T-helper 2 cell treated with Interferon-gamma antibody and Interleukin-4, amounts not matched to agents 5 μg/mL and 100 μg/mL, for 36 hours (primary cell): Measurements from ENCODE around the gene UBE2E3.
"Not testable (repeated sequence)": the region's sequence is repeated elsewhere in the genome, so short reads cannot be mapped to it uniquely, and the experiment has no call there.

Source experiments
- DNase-seq: peaks from one replicate; pipeline ENCODE4 v3.0.0; 2021; ENCODE audit warnings: low spot score
- H3K27ac Mint-ChIP-seq: one replicate; pipeline ENCODE4 v1.8.0; 2021; ENCODE audit warnings: mild to moderate bottlenecking, mixed read lengths
- H3K27me3 Mint-ChIP-seq: one replicate; pipeline ENCODE4 v1.8.0; 2021; ENCODE audit warnings: low read depth, mixed read lengths
- H3K36me3 Mint-ChIP-seq: one replicate; pipeline ENCODE4 v1.8.0; 2021; ENCODE audit warnings: low read depth, mixed read lengths
- H3K4me1 Mint-ChIP-seq: one replicate; pipeline ENCODE4 v1.8.0; 2021; ENCODE audit warnings: low read depth, mixed read lengths
- H3K4me3 Mint-ChIP-seq: one replicate; pipeline ENCODE4 v1.8.0; 2022; ENCODE audit warnings: mild to moderate bottlenecking, moderate library complexity, mixed read lengths
- H3K9me3 Mint-ChIP-seq: one replicate; pipeline ENCODE4 v1.8.0; 2021; ENCODE audit warnings: mixed read lengths

Gene UBE2E3

DNA sequence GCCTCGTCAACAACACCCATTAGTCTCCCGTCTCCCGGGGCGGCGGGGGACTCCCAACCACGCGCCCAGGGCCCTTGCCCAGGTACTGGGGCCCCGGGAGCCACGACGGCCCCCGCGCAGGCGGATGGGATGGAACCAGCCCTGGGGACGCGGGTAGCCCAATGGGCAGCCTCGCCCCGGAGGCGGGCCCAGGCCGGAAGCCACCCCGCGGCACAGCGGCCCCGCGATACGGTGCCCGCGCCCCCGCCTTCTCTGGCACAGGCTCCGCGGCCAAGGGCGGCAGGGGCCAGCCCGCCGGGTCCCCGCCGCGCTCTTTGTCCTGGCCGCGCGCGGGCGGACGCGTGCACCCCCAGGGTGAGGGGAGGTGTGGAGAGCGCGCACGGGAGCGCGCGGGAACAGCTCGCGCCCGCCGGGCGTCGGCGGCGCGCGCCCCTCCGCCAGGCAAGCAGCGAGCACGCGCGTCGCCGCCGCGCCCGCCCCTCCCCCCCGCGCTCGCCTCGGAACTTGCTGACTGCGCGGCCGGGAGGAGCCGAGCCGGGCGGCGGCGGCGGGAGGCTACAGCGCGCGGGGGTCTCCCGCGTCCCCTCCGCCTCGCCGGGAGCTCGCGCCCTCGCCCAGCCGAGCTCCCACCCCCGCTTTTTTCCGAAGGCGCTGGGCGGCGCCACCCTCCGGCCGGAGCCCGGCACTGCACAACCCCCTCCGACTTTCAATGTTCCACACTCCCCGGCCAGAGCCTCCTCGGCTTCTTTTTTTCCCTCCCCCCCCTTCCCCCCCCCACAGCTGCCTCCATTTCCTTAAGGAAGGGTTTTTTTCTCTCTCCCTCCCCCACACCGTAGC, at the start of gene UBE2E3:
Gene UBE2E3 (plus strand): TSS at position 500 of the 837 bp plus-strand sequence. CDS start 1,438 bp downstream, outside the sequence.
- no peaks in the 10 kb centered on the region for H3K9me3 Mint-ChIP-seq
- H3K36me3 Mint-ChIP-seq: peaks cover 13% of the 10 kb centered on the region
- H3K27me3 Mint-ChIP-seq: peaks cover 41% of the 10 kb centered on the region
- DNase-seq: peak; percentile 81
- peak within 1 kb of the TSS; percentile 95 for H3K27ac Mint-ChIP-seq
- H3K4me3 Mint-ChIP-seq: peak within 1 kb of the TSS; percentile 99
- peaks cover 35% of the 10 kb centered on the region for H3K4me1 Mint-ChIP-seq

DNA sequence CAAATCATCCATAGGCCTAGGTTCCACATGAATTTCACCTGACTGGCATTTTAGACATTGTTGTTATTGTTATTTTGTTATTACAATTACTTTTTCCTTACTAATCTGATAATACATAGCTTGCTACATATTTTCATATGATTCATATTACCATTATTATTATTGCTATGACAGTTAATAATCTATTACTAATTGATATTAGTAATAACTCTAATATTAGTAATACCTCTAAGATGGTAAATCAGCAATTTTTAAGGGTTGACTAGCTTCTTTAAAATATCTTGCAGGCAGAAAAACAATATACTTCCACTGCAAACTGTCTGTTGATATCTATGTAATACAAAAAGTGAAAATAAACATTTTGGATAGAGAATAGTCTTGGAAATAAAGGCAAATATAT, 48.6 kb upstream of the UBE2E3 start:
- DNase-seq: no peak
- Mint-ChIP-seq H3K27me3 (peaks cover 6% of the 10 kb centered on the region), H3K36me3 (no peaks in the 10 kb centered on the region), H3K9me3 (no peaks in the 10 kb centered on the region), H3K4me1 (no peaks in the 10 kb centered on the region), H3K27ac (no peak overlapping the region), H3K4me3 (no peak overlapping the region)

DNA sequence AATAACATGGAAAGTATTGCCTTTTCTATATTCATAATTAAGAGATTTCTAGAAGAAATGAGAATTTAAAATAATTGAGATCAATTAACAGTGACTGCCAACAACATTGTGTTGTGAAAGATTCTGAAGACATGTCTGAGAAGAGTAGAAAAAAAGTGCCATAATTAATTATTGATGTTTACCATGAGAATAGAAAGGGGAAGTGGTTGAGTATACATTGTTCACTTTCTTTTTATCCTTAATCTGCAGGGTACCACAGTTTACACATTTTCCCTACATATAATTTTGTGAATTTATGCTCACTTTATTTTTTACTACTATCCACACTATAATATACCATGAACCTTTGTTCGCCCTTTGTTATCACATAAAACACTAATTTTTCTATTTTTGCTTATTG, 47.1 kb upstream of the UBE2E3 start:
- Mint-ChIP-seq H3K4me3 (no peak overlapping the region), H3K27me3 (peaks cover 6% of the 10 kb centered on the region), H3K4me1 (peaks cover 8% of the 10 kb centered on the region), H3K9me3 (no peaks in the 10 kb centered on the region), H3K27ac (no peak overlapping the region), H3K36me3 (no peaks in the 10 kb centered on the region)
- no peak for DNase-seq

DNA sequence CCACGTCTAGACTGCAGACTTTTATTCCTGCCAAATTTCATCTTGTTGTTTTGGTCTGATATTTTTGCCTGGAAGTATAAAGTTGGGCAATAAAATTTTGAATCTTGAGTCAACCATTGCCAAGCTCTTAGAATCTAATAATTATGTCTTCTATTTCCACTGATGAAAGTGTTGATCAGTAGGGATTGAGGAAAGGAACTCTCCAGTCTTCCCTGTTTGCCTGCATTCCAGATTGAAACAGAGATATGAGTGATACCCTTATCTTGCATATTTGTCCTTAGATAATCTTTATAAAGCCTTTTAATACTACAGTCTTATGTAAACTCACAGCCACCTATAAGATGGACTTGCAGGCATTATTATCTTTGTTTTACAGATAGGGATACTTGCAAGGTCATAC, 45.5 kb upstream of the UBE2E3 start:
- H3K4me3 Mint-ChIP-seq: no peak overlapping the region

DNA sequence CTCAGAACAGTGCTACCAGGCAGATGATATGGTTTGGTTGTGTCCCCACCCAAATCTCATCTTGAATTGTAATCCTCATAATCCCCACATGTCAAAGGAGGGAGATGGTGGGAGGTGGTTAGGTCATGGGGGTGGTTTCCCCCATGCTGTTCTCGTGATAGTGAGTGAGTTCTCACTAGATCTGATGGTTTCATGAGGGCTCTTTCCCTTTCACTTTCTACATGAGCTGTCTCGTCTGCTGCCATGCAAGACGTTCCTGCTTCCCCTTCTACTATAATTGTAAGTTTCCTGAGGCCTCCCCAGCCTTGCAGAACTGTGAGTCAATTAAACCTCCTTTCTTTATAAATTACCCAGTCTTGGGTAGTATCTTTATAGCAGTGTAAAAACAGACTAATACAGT, 42.9 kb upstream of the UBE2E3 start:
- not testable (repeated sequence) for H3K4me1 Mint-ChIP-seq, H3K27ac Mint-ChIP-seq, H3K36me3 Mint-ChIP-seq, H3K4me3 Mint-ChIP-seq, H3K9me3 Mint-ChIP-seq, H3K27me3 Mint-ChIP-seq
- DNase-seq: peak; percentile 18

More for the DNA sequence above, 45.5 kb upstream of the UBE2E3 start:
- Mint-ChIP-seq H3K27me3 (peaks cover 6% of the 10 kb centered on the region), H3K36me3 (no peaks in the 10 kb centered on the region), H3K27ac (no peak overlapping the region), H3K4me1 (peaks cover 8% of the 10 kb centered on the region), H3K9me3 (no peaks in the 10 kb centered on the region)
- no peak for DNase-seq

DNA sequence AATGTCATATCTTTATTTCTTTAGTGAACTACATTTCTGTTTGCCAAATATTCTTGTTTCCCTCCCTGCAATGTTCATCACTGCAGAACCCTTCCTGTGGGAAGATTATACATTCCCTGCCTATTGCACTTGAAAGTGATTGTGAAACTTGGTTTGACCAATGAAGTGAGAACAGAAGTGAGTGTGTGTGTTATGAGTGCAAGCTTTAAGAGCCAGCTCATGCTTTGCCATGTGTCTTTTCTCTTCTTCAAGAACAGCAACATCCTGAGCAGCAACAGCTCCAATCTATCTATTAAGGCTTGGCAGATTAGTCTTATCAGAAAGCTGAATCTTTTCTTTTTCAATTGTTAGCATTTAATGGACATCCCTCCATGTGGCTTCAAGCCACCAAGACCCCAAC, 42.0 kb upstream of the UBE2E3 start:
- Mint-ChIP-seq H3K27me3 (peaks cover 6% of the 10 kb centered on the region), H3K9me3 (no peaks in the 10 kb centered on the region), H3K4me3 (no peak overlapping the region), H3K36me3 (no peaks in the 10 kb centered on the region), H3K27ac (no peak overlapping the region), H3K4me1 (peaks cover 8% of the 10 kb centered on the region)
- no peak for DNase-seq

DNA sequence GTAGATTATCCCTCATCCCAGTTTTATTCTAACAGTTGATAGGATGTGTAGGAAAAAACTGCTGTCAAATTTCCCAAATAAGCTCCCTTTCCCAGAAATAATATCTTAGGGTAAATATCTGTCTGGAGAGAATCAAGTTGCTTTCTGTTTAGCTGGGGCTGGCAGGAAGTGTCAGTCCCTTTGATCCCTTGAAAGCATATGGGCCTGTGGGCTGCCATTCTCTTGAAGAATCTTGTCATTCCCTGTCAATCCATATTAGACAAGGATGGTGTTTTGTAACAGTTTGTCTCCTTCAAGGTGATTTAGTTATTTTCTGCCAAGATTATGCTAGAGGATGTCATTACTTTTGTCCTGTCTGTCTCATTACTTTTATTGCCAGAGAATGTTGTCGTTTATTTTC, 37.1 kb upstream of the UBE2E3 start:
- H3K4me1 Mint-ChIP-seq: no peaks in the 10 kb centered on the region
- H3K27ac Mint-ChIP-seq: no peak overlapping the region
- peaks cover 13% of the 10 kb centered on the region for H3K27me3 Mint-ChIP-seq

DNA sequence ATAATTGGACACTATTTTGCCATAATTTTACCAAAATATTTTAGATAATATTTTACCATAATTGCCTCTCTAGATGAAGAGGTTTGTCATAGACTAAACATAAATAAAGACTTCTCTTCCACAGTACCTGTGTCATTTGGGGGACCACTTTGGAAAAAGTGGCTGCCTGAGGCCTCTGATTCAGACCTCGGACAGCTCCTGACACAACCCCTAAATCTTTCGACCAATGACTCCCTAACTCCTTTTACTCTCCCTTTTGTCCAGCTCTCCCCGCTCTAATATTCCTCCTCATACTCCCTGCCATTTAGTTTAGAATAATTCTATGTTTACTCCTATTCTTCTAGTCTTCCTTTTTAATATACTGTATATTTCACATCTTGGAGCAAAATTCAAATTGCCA, 36.0 kb upstream of the UBE2E3 start:
- Mint-ChIP-seq H3K9me3 (no peaks in the 10 kb centered on the region), H3K27ac (no peak overlapping the region), H3K36me3 (no peaks in the 10 kb centered on the region), H3K27me3 (peaks cover 14% of the 10 kb centered on the region), H3K4me3 (no peak overlapping the region), H3K4me1 (no peaks in the 10 kb centered on the region)
- no peak for DNase-seq

More for the DNA sequence above, 37.1 kb upstream of the UBE2E3 start:
- Mint-ChIP-seq H3K4me3 (no peak overlapping the region), H3K9me3 (no peaks in the 10 kb centered on the region), H3K36me3 (no peaks in the 10 kb centered on the region)
- DNase-seq: no peak

DNA sequence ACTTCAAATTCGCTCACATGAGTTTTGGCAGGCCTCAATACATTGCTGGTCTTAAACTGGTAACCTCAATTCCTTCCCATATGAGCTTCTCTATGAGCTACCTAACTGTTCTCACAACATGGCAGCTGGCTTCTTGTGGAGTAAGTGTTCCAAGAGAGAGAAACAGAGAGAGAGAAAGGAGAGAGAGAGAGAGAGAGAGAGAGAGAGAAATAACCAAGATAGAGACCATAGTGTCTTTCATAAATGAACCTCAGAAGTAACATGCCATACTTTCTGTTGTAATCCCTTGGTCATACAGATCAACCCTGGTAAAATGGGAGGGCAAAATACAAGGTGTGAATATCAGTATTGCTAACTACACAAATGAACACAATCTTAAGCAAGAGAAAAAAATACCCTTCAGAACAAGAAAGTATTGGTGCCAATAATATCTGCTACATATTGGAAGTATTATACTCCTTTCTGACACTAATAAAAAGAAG, 33.2 kb upstream of the UBE2E3 start:
- Mint-ChIP-seq H3K4me3 (no peak overlapping the region), H3K9me3 (no peaks in the 10 kb centered on the region), H3K4me1 (peaks cover 3% of the 10 kb centered on the region), H3K36me3 (no peaks in the 10 kb centered on the region), H3K27me3 (peaks cover 26% of the 10 kb centered on the region), H3K27ac (no peak overlapping the region)
- no peak for DNase-seq

DNA sequence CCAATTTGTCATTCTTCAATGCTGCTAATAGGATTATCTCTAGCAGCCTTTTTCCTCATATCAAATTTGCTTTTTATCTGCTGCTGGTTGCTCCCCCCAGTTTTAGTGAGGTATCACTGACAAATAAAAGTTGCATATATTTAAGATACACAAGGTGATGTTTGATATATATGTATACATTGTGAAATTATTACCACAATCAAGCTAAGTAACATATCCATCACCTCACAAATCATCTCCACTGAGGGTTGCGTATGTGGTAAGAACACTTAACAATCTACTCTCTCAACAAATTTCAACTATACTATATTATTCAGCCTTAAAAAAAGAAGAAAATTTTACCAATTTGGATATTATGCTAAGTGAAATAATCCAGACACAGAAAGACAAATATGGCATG, 30.5 kb upstream of the UBE2E3 start:
- Mint-ChIP-seq H3K27me3 (peaks cover 29% of the 10 kb centered on the region), H3K4me3 (no peak overlapping the region), H3K9me3 (no peaks in the 10 kb centered on the region)

DNA sequence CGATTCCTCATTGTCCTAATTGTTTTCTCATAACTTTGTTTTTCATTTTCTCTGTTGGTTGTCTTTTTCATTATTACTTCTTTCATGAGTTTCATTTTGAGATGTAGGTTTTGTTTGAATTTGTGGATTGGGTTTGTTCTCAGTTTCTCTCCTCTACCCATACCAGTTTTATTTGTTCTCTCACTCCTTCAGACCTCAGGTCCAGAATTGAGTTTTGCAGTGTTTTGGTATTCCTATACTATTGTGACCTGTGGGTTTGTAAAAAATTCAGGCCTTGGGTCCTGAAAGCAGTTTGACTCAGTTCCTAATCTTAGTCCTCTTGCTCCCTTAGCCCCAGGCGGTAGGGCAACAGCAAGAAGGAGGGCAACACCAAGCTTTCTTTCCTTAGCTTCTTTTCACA, 28.3 kb upstream of the UBE2E3 start:
- Mint-ChIP-seq H3K4me1 (peaks cover 6% of the 10 kb centered on the region), H3K27me3 (peaks cover 30% of the 10 kb centered on the region), H3K27ac (no peak overlapping the region)

More for the DNA sequence above, 30.5 kb upstream of the UBE2E3 start:
- DNase-seq: no peak
- H3K36me3 Mint-ChIP-seq: no peaks in the 10 kb centered on the region
- peaks cover 6% of the 10 kb centered on the region for H3K4me1 Mint-ChIP-seq
- no peak overlapping the region for H3K27ac Mint-ChIP-seq

DNA sequence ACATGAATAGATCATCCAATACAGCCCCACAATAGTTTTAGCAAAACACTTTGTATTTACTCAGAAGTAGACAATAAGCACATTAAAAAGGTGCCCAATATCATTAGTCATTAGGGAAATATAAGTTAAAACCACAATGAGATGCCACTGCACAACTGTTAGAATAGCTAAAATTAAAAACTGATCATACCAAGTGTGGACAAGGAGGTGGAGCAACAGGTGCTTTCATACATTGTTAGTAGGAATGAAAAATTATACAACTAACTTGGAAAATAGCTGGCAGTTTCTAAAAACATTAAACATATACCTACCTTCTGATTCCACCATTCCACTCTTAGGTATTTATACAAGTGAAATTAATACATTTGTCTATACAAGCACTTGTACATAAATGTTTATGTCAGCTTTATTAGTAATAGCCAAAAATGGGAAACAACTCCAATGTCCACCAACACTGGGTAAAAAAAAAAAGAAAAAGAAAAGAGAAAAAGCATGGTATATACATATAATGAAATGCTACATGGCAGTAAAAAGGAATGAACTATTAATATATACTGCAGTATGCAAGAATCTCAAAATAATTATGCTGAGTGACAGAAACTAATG, 27.6 kb upstream of the UBE2E3 start:
- no peaks in the 10 kb centered on the region for H3K36me3 Mint-ChIP-seq
- DNase-seq: no peak
- peaks cover 6% of the 10 kb centered on the region for H3K4me1 Mint-ChIP-seq
- no peak overlapping the region for H3K4me3 Mint-ChIP-seq
- H3K27me3 Mint-ChIP-seq: peaks cover 30% of the 10 kb centered on the region
- no peak overlapping the region for H3K27ac Mint-ChIP-seq
- H3K9me3 Mint-ChIP-seq: no peaks in the 10 kb centered on the region

More for the DNA sequence above, 28.3 kb upstream of the UBE2E3 start:
- no peak for DNase-seq
- no peak overlapping the region for H3K4me3 Mint-ChIP-seq
- no peaks in the 10 kb centered on the region for H3K9me3 Mint-ChIP-seq
- no peaks in the 10 kb centered on the region for H3K36me3 Mint-ChIP-seq

DNA sequence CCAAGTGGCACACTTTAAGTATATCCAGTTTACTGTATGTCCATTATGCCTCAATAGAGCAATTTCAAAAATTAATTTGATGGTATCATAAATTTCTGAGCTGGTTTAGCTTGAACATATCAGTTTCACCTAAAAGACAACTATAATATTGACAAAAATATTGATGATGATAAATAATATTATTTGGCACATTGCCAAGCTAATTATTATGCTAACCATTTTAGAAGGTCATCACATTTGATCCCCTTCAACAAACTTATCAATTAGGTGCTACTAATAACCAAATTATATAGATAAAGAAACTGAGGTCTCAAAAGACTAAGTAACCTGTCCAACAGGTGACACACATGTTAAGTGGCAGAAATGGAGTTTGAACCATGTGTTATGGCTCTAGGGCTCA, 26.9 kb upstream of the UBE2E3 start:
- no peaks in the 10 kb centered on the region for H3K36me3 Mint-ChIP-seq
- no peak overlapping the region for H3K27ac Mint-ChIP-seq

DNA sequence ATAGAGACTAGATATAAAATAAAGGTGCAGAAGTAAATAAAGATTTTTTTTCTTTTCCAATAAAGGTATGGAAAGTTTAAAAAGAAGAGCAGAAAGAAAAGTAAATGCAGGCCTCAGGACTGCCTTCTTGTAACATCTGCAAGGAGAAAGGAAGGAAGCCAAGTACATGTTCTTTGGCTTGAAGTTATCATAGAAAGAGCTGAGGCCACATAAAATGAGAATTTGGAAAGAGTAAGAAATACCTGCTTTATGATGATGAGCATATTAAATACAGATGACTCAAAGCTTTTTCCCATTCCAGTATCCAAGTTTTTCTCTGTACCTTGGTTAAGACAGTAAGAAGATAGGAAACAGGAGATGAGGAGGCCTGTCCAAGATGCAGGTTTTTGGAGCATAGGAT, 25.3 kb upstream of the UBE2E3 start:
- Mint-ChIP-seq H3K9me3 (no peaks in the 10 kb centered on the region), H3K27me3 (peaks cover 29% of the 10 kb centered on the region)

More for the DNA sequence above, 26.9 kb upstream of the UBE2E3 start:
- DNase-seq: no peak
- no peak overlapping the region for H3K4me3 Mint-ChIP-seq
- H3K9me3 Mint-ChIP-seq: no peaks in the 10 kb centered on the region
- H3K4me1 Mint-ChIP-seq: peaks cover 6% of the 10 kb centered on the region
- peaks cover 27% of the 10 kb centered on the region for H3K27me3 Mint-ChIP-seq

More for the DNA sequence above, 25.3 kb upstream of the UBE2E3 start:
- no peak for DNase-seq
- no peaks in the 10 kb centered on the region for H3K36me3 Mint-ChIP-seq
- no peak overlapping the region for H3K27ac Mint-ChIP-seq
- peaks cover 6% of the 10 kb centered on the region for H3K4me1 Mint-ChIP-seq
- no peak overlapping the region for H3K4me3 Mint-ChIP-seq
